Measurements from ENCODE around the gene ARHGEF1. TPM values are rescaled to one million over a fixed set of nuclear protein-coding genes. Genes with fewer than 3 reads are reported as not detected.

The ARHGEF1 gene, protein sequence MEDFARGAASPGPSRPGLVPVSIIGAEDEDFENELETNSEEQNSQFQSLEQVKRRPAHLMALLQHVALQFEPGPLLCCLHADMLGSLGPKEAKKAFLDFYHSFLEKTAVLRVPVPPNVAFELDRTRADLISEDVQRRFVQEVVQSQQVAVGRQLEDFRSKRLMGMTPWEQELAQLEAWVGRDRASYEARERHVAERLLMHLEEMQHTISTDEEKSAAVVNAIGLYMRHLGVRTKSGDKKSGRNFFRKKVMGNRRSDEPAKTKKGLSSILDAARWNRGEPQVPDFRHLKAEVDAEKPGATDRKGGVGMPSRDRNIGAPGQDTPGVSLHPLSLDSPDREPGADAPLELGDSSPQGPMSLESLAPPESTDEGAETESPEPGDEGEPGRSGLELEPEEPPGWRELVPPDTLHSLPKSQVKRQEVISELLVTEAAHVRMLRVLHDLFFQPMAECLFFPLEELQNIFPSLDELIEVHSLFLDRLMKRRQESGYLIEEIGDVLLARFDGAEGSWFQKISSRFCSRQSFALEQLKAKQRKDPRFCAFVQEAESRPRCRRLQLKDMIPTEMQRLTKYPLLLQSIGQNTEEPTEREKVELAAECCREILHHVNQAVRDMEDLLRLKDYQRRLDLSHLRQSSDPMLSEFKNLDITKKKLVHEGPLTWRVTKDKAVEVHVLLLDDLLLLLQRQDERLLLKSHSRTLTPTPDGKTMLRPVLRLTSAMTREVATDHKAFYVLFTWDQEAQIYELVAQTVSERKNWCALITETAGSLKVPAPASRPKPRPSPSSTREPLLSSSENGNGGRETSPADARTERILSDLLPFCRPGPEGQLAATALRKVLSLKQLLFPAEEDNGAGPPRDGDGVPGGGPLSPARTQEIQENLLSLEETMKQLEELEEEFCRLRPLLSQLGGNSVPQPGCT
- total RNA-seq (2014; rRNA removed; shearing (Covaris generic)): 73.9 and 76.2 TPM in 2 replicates

DNA sequence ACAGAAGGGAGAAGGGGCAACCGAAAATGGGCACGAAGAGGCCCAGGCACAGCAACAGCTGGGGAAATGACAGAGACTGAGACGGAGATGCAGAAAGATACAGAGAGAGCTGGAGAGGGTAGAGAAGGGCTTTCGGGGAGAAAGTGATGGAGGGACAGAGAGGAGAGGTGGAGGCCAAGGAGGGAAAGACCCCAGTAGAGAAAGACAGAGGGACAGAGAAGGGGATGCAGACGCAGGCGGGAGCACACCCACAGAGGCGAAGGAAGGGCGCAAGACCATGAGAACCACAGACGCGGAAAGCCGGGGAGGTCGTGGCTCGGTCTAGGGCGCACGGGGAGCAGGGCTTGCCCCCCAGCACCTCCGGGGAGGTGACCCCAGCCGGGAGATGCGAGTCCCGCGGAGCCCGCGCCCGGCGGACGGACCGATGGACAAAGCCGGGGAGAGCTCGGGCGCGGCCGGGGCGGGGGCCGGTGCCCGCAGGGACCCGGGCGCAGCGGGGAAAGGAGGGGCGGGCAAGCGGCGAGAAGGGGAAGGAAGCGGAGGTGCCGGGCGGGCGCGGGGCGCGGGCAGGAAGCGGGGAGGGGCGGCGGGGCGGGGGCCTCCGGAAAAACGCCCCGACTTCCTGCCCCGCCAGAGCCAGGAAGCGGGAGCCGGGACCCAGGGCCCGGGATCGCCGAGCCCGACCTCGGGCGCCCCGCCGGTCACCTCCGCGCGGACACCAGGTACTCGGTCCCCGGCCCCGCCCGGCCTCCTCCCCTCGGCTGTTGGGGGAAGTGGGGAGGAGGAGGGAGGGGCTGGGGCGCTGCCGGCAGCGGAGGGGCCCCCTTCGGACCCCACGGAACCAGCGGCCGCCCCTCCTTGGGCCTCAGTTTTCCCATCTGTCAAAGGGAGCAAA is at the start of gene ARHGEF1:
TSS of gene ARHGEF1 (plus strand) at position 617 of the 895 bp plus-strand sequence. CDS start 4,899 bp downstream, outside the sequence.
- DNase-seq (ENCODE audit: low read depth): peak; percentile 75

DNA sequence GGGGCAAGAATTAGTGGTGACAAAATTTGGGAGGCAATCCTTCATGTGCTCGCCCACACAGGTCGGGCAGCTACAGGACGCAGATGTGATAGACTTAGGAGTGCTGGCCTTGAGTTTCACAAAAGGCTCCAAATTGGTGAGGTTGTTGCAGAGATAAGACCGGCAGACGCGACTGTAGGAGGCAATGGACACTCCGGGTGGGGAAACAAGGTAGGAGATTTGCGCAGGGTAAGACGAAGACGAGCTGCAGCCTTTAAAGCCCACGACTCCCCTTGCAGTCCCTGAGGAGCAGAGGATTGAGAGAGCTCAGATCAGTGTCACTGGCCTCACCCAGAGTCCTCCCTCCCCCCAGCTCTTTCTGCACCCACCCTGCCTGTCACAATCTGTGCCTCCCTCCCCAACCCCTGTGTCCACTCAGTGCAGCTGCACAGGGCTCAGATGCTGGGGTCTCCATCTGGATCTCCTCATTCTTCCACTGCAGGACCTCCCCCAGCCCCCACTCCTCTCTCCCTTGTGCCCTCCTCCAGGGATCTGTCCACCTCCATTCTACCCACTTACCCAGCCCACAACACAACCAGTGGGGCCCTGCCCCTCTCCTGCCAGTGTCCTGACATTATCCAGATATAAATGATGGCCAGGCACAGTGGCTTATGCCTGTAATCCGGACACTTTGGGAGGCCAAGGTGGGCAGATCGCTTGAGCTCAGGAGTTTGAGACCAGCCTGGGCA is 44.8 kb upstream of the ARHGEF1 start:
- DNase-seq (ENCODE audit: low read depth): no peak

GRCh38 chr19:41839211-41839610 is 43.8 kb upstream of the ARHGEF1 start:
- DNase-seq (ENCODE audit: low read depth): no peak

- no peak for DNase-seq (ENCODE audit: low read depth)
Measured at GRCh38 chr19:41843371-41843770, 39.6 kb upstream of the ARHGEF1 start.

DNA sequence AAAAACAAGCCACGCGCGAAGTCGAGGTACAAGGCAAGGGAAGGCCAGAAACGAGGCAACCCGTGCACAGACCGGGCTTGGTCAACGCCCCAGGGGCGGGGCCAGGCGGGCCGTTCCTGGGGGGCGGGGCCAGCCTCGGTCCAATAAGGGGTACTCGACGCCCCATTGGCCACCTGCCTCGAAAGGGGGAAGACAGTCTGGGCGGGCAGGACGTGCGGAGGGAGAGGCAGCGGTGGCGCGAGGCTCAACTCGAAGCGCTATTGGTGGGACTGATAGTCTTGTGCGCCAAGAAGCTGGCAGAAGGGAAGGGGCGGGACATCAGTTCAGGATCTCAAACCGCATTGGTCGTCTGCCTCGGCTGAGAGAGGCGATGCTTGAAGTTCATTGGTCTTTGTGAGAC is 38.4 kb upstream of the ARHGEF1 start, which contains the start of gene LYPD4:
TSS of gene LYPD4 (minus strand) at position 83 of the 400 bp plus-strand sequence. CDS start 5,398 bp downstream, outside the sequence.
- DNase-seq (ENCODE audit: low read depth): no peak

DNA sequence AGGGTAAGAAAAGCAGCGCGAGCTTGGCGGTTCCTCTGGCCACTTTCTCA is 38.2 kb upstream of the ARHGEF1 start, which contains the start of gene DMRTC2:
TSS of gene DMRTC2 (plus strand) at position 42 of the 50 bp plus-strand sequence. CDS start 2,387 bp downstream, outside the sequence.
- no peak for DNase-seq (ENCODE audit: low read depth)

DNA sequence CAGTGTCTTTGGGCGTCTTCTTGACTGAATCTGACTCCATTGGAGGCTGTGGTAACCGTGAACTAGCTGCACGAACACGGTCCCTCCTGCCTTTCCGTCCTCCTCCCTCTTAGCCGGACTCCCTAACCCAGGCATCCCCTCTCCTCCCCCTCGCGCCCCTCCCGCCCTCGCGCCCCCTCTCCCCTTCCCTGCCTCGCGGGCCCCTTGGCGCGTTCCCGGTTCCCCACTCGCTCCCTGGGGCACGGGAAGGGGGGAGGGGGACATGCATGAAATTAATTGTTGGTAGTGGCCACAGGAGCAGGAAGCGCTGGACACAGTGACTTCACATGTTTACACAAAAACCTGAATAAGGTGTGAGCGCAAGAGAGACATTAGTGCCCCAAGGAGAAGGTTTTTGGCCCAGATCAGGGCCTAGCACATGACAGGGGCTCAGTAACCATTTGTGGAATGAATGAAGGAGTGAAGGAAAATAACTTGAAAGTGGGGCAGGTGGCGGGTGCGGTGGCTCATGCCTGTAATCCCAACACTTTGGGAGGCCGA is 37.9 kb upstream of the ARHGEF1 start:
- DNase-seq (ENCODE audit: low read depth): no peak

- DNase-seq (ENCODE audit: low read depth): no peak
Measured at GRCh38 chr19:41847351-41848105, 35.5 kb upstream of the ARHGEF1 start.

- no peak for DNase-seq (ENCODE audit: low read depth)
Measured at GRCh38 chr19:41848666-41849065, 34.3 kb upstream of the ARHGEF1 start.

DNA sequence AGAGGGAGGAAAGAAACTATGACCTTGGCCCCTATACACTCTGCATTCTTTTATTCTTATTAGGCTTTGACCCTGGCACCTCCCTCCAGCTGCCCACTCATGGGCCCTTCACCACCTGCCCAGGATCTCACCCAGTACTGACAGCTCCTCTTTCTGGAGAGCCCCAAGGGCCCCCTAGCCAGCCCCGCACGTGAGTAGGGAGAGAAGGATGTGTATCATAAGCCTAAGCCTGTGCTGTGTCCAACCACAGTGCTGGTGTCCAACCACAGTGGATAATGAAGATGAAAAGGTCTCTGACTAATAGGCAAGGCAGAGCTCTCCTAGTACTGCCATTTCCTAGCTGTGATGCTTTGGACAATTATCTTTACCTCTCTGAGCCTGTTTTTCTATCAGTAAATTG is 33.9 kb upstream of the ARHGEF1 start:
- no peak for DNase-seq (ENCODE audit: low read depth)

- DNase-seq (ENCODE audit: low read depth): no peak
Measured at GRCh38 chr19:41850381-41850780, 32.6 kb upstream of the ARHGEF1 start.

DNA sequence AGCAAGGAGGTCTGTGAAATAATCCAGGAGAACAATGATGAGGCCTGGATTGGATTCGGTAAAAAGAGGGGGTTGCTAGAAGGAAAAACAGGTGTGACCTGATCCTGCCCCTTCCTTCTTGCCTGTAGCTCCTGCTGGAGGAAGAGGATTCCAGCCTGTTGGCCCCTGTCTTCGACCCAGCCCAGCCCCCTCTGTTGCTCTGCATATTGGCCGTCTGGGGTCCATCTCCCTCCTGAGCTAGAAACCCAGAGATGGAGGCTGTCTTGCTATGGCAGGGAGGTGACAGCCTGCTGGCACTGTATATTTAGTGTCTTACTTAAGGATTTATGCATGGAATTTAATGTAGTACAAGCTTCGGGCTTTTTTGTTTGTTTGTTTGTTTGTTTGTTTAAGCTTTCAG is 31.5 kb upstream of the ARHGEF1 start:
- DNase-seq (ENCODE audit: low read depth): no peak

DNA sequence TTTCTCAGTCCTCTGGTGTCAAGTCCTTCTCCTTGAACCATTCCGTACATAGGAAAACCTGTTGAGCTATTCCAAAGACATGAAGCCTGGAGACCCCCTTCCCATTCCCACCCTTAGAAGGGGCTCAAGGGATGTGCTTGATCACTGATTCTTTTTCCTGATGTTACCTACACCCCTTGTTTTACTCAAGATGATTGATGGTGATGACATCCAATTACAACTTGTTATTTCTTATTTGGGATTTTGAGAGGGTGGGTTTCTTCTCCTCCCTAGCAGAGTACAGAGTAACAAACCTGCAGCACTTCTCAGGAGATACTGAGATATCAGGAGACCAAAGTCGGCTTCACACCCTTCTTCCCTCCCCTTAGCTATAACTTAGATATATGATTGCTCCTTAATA is 29.6 kb upstream of the ARHGEF1 start:
- DNase-seq (ENCODE audit: low read depth): no peak

- no peak for DNase-seq (ENCODE audit: low read depth)
Measured at GRCh38 chr19:41853768-41854167, 29.2 kb upstream of the ARHGEF1 start.

DNA sequence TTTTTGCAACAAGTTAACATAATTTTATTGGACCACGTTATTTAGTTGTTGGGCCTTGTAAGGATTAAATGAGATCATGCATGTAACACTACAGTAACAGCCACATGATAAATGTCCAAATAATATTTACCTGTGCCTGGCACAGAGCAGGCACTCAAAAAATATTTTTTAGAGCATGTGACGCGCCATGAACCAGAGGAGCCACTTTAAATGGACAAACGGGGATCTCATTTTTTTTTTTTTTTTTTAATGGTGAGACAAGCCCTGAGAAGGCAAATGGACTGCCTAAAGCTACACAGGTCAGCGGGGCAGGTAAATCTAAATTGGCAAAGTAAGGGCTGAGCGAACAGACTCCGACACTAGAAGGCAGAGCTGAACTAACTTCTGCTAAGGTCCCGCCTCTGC is 23.8 kb upstream of the ARHGEF1 start:
- no peak for DNase-seq (ENCODE audit: low read depth)

DNA sequence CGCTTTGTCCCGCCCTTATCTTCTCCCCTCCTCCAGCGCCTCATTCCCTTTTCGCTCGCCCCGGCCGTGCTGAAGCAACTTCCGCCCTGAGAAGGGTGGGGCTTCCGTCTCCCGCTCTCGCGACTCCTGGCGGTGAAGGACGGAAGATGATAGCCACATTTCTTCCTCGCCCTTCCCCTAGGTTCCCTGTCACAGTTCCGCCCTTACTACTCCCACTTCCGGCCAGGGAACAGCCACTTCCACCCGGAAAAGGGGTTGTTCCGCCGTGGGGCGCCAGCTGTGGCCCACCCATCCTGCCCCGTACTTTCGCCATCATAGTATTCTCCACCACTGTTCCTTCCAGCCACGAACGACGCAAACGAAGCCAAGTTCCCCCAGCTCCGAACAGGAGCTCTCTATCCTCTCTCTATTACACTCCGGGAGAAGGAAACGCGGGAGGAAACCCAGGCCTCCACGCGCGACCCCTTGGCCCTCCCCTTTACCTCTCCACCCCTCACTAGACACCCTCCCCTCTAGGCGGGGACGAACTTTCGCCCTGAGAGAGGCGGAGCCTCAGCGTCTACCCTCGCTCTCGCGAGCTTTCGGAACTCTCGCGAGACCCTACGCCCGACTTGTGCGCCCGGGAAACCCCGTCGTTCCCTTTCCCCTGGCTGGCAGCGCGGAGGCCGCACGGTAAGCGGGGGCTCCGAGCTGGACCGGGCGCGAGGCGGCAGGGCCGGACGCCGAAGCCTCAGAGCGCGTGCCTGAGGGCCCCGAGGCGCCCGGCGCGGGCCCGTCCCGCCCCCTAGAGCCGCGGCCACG is 23.2 kb upstream of the ARHGEF1 start, which contains the start of gene RPS19:
TSS of gene RPS19 (plus strand) at position 638 of the 801 bp plus-strand sequence. CDS start 520 bp downstream, outside the sequence.
- peak; percentile 99 for DNase-seq (ENCODE audit: low read depth)

DNA sequence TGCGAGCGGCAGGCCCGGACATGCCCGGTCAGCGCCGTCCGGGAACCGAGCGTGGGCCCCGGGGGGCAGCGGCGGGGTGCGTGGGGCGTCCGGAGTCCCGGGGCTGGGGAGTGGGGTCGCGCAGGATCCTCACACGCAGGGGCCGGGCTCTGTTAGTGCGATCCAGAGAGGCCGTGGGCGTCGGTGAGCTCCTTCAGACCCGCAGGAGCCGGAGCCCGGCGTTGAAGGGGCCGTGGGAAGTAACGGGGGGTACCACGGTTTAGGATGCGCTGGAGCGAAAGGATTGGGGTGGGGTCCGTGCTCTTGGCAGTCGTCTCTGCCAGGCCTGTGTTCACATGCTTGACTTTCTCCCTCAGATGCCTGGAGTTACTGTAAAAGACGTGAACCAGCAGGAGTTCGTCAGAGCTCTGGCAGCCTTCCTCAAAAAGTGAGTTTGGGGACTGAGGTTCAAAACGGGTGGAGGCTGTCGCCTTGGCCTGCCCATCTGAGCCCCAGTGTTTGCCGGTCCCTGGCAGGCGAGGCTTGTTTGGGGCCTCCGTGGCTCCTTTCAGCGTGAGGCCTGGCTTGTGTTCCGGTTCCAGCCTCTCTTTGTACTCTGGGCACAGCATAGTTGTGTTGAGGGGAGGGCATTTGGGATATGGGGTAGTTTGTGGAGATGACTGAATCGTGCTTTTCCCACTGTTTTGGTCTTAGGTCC is 22.4 kb upstream of the ARHGEF1 start:
- no peak for DNase-seq (ENCODE audit: low read depth)

- no peak for DNase-seq (ENCODE audit: low read depth)
Measured at GRCh38 chr19:41861116-41861768, 21.7 kb upstream of the ARHGEF1 start.

Data from Daoy (cell line).